Astrocyte (in vitro differentiated cells and primary cell): Measurements from ENCODE around the gene ZSCAN12. TPM values are rescaled to one million over a fixed set of nuclear protein-coding genes. Genes with fewer than 3 reads are reported as not detected.
A peak's percentile ranks its signal among the peaks of the same experiment; 100 is the strongest.

Source experiments
- DNase-seq: peaks from one replicate; pipeline ENCODE4 v3.0.0-alpha.2; 2010; ENCODE audit warnings: low read depth
- FAIRE-seq: peaks from 2 replicates; lab custom pipeline; 2011; peaks lifted over from hg19 to GRCh38; lab: Jason Lieb, UNC
- H2AFZ ChIP-seq: 2 replicates; pipeline ENCODE4 v1.6.0; 2012; ENCODE audit warnings: low read depth, low read length, inconsistent platforms
- H3K27ac ChIP-seq: 2 replicates; pipeline ENCODE4 v1.5.1; 2011; ENCODE audit warnings: low read depth, low read length, inconsistent platforms
- H3K27me3 ChIP-seq: 2 replicates; pipeline ENCODE4 v1.6.0; 2011; ENCODE audit warnings: low read length, inconsistent platforms; ENCODE audit not compliant: insufficient read depth
- H3K36me3 ChIP-seq: 2 replicates; pipeline ENCODE4 v1.5.1; 2011; ENCODE audit warnings: low read length, inconsistent platforms; ENCODE audit not compliant: insufficient read depth
- H3K4me1 ChIP-seq: 2 replicates; pipeline ENCODE4 v1.5.1; 2011; ENCODE audit warnings: low read length, inconsistent platforms; ENCODE audit not compliant: insufficient read depth
- H3K4me2 ChIP-seq: 2 replicates; pipeline ENCODE4 v1.6.0; 2012; ENCODE audit warnings: low read length, inconsistent platforms
- H3K4me3 ChIP-seq: 2 replicates; pipeline ENCODE4 v1.5.1; 2011; ENCODE audit warnings: low read depth, mild to moderate bottlenecking, low read length, inconsistent platforms; ENCODE audit not compliant: insufficient read depth
- H3K79me2 ChIP-seq: 2 replicates; pipeline ENCODE4 v1.6.0; 2012; ENCODE audit warnings: mild to moderate bottlenecking, low read length, inconsistent platforms; ENCODE audit not compliant: insufficient read depth
- H3K9ac ChIP-seq: 2 replicates; pipeline ENCODE4 v1.6.0; 2012; ENCODE audit warnings: mild to moderate bottlenecking, low read length, inconsistent platforms
- H3K9me3 ChIP-seq: 2 replicates; pipeline ENCODE4 v1.5.1; 2012; ENCODE audit warnings: low read depth, mild to moderate bottlenecking, low read length, inconsistent platforms; ENCODE audit not compliant: insufficient read depth
- H4K20me1 ChIP-seq: 2 replicates; pipeline ENCODE4 v1.6.0; 2012; ENCODE audit warnings: low read length, inconsistent platforms; ENCODE audit not compliant: insufficient read depth
- H3K27ac Mint-ChIP-seq: one replicate; pipeline ENCODE4 v1.8.0; 2021; ENCODE audit warnings: mild to moderate bottlenecking, mixed read lengths; ENCODE audit not compliant: unreplicated experiment
- H3K27me3 Mint-ChIP-seq: one replicate; pipeline ENCODE4 v1.8.0; 2021; ENCODE audit warnings: low read depth, mixed read lengths; ENCODE audit not compliant: unreplicated experiment
- H3K36me3 Mint-ChIP-seq: one replicate; pipeline ENCODE4 v1.8.0; 2021; ENCODE audit warnings: low read depth, mixed read lengths; ENCODE audit not compliant: unreplicated experiment
- H3K4me1 Mint-ChIP-seq: one replicate; pipeline ENCODE4 v1.8.0; 2021; ENCODE audit warnings: low read depth, mixed read lengths; ENCODE audit not compliant: unreplicated experiment
- H3K4me3 Mint-ChIP-seq: one replicate; pipeline ENCODE4 v1.8.0; 2021; ENCODE audit warnings: mild to moderate bottlenecking, moderate library complexity, mixed read lengths; ENCODE audit not compliant: unreplicated experiment
- H3K9me3 Mint-ChIP-seq: one replicate; pipeline ENCODE4 v1.8.0; 2021; ENCODE audit warnings: mild to moderate bottlenecking, mixed read lengths; ENCODE audit not compliant: unreplicated experiment
- EZH2 ChIP-seq: IDR thresholded peaks from 2 replicates; pipeline ENCODE4 v1.6.1; 2012; ENCODE audit warnings: mild to moderate bottlenecking, low read length, inconsistent platforms; ENCODE audit not compliant: insufficient read depth
- total RNA-seq: library from RNA; stranded (reverse); gene quantifications from 2 replicates; pipeline ENCODE4 v1.2.1, GENCODE V29; 2021
- TF ChIP-seq, protein P1 (sequence below): IDR thresholded peaks from 2 replicates; pipeline ENCODE4 v1.5.1; 2011; ENCODE audit warnings: low read depth, mild to moderate bottlenecking, inconsistent platforms, low read length, moderate library complexity; ENCODE audit not compliant: insufficient read depth

ZSCAN12 gene
- total RNA-seq, 1 donor from 2014 or later = 6.3 TPM

DNA sequence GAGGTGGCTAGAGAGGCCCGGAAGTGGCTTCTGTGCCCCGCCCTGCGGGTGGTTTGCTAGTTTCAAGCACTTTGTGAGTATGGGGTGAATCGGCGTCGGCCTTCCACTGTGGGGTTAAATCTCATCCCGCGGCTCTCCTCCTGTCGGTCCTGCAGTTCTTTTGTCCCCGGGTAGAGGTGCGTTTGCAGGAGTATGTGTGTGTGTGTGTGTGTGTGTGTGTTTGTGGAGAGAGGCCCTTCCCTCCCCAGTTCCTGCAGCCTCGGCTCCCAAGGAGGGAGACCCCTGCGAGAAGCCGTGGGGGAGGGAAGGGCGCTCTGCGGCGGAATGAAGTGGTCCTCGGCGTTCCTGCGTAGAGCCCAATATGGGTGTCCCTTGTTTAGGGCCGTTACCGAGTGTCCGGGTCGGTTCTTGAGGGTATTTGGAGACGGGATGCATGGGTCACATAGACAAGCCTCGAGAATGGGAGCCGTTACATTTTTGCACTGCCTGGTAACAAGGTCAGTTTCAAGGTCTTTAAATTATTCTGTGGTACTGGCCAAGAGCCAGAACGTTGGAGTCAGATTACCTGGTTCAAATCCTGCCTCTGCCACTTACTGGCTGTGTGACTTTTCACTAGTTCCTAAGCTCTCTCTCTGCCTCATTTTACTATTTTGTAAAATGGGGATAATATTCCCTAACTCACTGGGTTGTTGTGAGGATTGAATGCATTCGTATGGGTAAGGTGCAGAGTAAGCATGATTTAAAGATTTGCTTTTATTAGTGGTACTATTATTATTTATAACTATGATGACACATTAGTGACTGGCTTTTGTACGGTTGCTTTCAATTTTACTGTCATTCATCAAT is 49.4 kb downstream of the ZSCAN12 start, which contains the start of gene ZKSCAN3:
ZKSCAN3 (plus strand) TSS at position 56 of the 846 bp plus-strand sequence. CDS start 9,640 bp downstream, outside the sequence.
- DNase-seq (peak; percentile 70), FAIRE-seq (no peak)
- Mint-ChIP-seq H3K36me3 (no peaks in the 10 kb centered on the region), H3K27me3 (peaks cover 12% of the 10 kb centered on the region), H3K9me3 (no peaks in the 10 kb centered on the region), H3K4me3 (peak within 1 kb of the TSS; percentile 99), H3K27ac (peak within 1 kb of the TSS; percentile 67), H3K4me1 (peaks cover 4% of the 10 kb centered on the region)
- no peaks in the 10 kb centered on the region for H4K20me1 ChIP-seq
- H3K27me3 ChIP-seq = peaks cover 7% of the 10 kb centered on the region
- no peak for TF ChIP-seq EZH2
- TF ChIP-seq, protein P1, sequence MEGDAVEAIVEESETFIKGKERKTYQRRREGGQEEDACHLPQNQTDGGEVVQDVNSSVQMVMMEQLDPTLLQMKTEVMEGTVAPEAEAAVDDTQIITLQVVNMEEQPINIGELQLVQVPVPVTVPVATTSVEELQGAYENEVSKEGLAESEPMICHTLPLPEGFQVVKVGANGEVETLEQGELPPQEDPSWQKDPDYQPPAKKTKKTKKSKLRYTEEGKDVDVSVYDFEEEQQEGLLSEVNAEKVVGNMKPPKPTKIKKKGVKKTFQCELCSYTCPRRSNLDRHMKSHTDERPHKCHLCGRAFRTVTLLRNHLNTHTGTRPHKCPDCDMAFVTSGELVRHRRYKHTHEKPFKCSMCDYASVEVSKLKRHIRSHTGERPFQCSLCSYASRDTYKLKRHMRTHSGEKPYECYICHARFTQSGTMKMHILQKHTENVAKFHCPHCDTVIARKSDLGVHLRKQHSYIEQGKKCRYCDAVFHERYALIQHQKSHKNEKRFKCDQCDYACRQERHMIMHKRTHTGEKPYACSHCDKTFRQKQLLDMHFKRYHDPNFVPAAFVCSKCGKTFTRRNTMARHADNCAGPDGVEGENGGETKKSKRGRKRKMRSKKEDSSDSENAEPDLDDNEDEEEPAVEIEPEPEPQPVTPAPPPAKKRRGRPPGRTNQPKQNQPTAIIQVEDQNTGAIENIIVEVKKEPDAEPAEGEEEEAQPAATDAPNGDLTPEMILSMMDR = no peak
- H3K4me2 ChIP-seq = peak within 1 kb of the TSS; percentile 88
- H3K9ac ChIP-seq = peak within 1 kb of the TSS; percentile 87
- H3K27ac ChIP-seq = peak within 1 kb of the TSS; percentile 48
- peaks cover 47% of the 10 kb centered on the region for H3K79me2 ChIP-seq
- H3K4me1 ChIP-seq = peaks cover under 1% of the 10 kb centered on the region
- H3K36me3 ChIP-seq = no peaks in the 10 kb centered on the region
- H3K9me3 ChIP-seq = no peaks in the 10 kb centered on the region
- peak within 1 kb of the TSS; percentile 80 for H2AFZ ChIP-seq
- H3K4me3 ChIP-seq = peak within 1 kb of the TSS; percentile 88

DNA sequence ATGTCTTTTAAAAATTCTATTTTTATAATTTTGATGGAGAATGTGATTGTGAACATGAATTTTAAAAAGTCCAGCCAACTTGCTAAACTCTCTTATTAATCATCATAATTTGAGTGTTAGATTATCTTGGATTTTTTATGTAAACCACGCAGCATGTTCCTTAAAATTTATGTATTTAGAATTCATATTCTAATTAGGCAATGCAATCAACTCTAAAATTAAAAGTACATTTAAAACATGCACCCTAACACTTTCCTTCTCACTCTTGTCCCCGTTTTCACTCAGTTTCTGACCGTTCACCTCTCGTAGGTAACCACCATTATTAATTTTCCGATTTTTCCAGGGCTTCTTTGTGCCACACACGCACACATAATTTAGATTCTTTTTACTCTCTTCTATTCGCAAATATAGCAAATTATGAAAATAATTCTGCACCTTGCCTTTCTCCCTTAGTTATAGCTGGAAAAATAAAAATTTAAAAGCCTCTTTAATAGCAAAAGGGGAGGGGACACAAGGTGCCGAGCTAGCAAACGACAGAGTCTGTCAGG is 50.1 kb downstream of the ZSCAN12 start:
- Histone ChIP-seq H4K20me1 (no peaks in the 10 kb centered on the region), H3K79me2 (peaks cover 40% of the 10 kb centered on the region), H3K4me1 (no peaks in the 10 kb centered on the region), H3K27me3 (peaks cover 7% of the 10 kb centered on the region), H3K9me3 (no peaks in the 10 kb centered on the region), H2AFZ (peak overlapping the region; percentile 80), H3K4me3 (peak overlapping the region; percentile 88), H3K27ac (peak overlapping the region; percentile 48), H3K4me2 (peak overlapping the region; percentile 88), H3K9ac (peak overlapping the region; percentile 87), H3K36me3 (no peaks in the 10 kb centered on the region)
- peak overlapping the region; percentile 99 for H3K4me3 Mint-ChIP-seq
- peaks cover 13% of the 10 kb centered on the region for H3K27me3 Mint-ChIP-seq
- peak overlapping the region; percentile 67 for H3K27ac Mint-ChIP-seq
- TF ChIP-seq EZH2 = no peak
- TF ChIP-seq, protein P1 = no peak
- FAIRE-seq (no peak), DNase-seq (no peak)
- H3K36me3 Mint-ChIP-seq = no peaks in the 10 kb centered on the region
- H3K9me3 Mint-ChIP-seq = no peaks in the 10 kb centered on the region
- peaks cover 4% of the 10 kb centered on the region for H3K4me1 Mint-ChIP-seq
